ENCODE measurements around the gene ATXN2.

The ATXN2 gene

DNA sequence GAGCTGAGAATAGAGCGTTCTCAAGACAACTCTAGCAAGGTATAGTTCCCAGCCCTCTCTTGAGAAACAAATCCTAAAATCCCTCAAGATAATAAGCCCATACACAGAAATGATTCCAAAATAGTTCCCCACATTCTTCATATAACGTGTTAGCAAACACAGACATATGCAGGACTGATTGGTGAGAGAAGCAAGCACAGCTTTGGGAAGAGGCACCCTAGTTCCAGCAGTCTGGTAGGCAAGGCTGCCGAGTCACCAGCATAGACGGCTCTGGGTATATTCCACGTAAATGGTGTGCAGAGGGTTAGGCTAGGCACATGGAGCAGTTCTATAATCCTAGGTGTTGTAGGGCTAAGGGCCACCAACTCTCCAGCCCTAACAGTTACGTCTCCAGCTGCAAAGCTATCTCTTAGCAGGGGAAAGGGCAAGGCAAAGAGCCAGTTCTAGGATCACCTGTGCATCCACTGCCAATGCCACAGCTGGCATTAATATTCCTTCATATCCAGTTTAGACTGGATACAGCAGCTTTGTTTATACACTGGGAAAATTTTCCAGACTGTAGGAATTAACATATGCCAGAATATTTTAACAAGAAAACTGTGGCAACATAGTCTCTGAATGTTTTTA is 140.5 kb downstream of the ATXN2 start:
- Histone ChIP-seq H3K4me1 (ENCODE audit: control insufficient read depth, insufficient read depth, low read length) (no peaks in the 10 kb centered on the region), H3K36me3 (ENCODE audit: control insufficient read depth, insufficient read depth, low read length) (peaks cover 15% of the 10 kb centered on the region), H3K27me3 (ENCODE audit: control insufficient read depth, insufficient read depth, low read length) (no peaks in the 10 kb centered on the region), H3K9ac (ENCODE audit: low read length) (no peak overlapping the region), H3K4me3 (ENCODE audit: low read length) (no peak overlapping the region), H3K27ac (ENCODE audit: low read depth, low read length) (no peak overlapping the region)

DNA sequence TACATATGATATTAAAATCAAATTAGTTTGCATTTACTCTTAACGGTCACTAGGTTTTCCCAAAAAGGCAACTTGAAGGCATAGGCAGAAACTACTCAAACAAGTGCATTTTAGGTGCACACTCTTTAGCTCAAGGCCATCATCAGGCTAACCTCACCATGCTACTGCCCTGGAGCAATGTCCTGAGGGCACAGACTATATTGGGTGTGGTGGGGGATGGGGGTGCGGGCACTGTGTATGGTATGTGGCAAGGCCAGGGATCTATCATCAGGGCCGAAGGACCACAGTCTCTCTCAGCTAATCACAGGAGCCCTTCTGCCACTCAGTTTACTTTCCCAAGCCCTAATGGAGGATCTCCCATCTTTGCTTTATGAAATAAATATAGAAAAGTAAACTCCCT is 141.5 kb downstream of the ATXN2 start:
- Histone ChIP-seq H3K27ac (ENCODE audit: low read depth, low read length) (no peak overlapping the region), H3K9ac (ENCODE audit: low read length) (no peak overlapping the region), H3K27me3 (ENCODE audit: control insufficient read depth, insufficient read depth, low read length) (no peaks in the 10 kb centered on the region), H3K36me3 (ENCODE audit: control insufficient read depth, insufficient read depth, low read length) (peaks cover 22% of the 10 kb centered on the region), H3K4me1 (ENCODE audit: control insufficient read depth, insufficient read depth, low read length) (no peaks in the 10 kb centered on the region), H3K4me3 (ENCODE audit: low read length) (no peak overlapping the region)

DNA sequence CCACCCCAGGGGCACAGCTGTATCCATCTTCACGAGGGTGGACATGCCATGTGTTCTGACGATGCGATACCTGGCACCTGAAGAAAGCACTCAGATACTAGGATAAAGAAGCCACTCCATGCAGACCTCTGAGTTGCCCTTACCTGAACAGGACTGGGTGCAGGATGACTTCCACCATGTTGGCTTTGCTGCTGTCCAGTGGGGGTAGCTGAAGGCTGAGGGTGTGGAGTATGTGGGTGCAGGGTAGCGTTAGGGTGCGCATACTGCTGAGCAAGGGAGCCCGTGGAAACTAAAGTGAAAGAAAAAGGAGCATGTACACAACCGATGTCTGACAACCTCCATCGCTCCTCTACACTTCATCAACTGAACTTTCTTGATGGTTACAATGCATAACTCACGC is 142.0 kb downstream of the ATXN2 start:
- peaks cover 22% of the 10 kb centered on the region for H3K36me3 ChIP-seq (ENCODE audit: control insufficient read depth, insufficient read depth, low read length)
- no peak overlapping the region for H3K27ac ChIP-seq (ENCODE audit: low read depth, low read length)
- H3K27me3 ChIP-seq (ENCODE audit: control insufficient read depth, insufficient read depth, low read length) = no peaks in the 10 kb centered on the region
- H3K4me1 ChIP-seq (ENCODE audit: control insufficient read depth, insufficient read depth, low read length) = no peaks in the 10 kb centered on the region
- H3K9ac ChIP-seq (ENCODE audit: low read length) = no peak overlapping the region
- H3K4me3 ChIP-seq (ENCODE audit: low read length) = no peak overlapping the region

DNA sequence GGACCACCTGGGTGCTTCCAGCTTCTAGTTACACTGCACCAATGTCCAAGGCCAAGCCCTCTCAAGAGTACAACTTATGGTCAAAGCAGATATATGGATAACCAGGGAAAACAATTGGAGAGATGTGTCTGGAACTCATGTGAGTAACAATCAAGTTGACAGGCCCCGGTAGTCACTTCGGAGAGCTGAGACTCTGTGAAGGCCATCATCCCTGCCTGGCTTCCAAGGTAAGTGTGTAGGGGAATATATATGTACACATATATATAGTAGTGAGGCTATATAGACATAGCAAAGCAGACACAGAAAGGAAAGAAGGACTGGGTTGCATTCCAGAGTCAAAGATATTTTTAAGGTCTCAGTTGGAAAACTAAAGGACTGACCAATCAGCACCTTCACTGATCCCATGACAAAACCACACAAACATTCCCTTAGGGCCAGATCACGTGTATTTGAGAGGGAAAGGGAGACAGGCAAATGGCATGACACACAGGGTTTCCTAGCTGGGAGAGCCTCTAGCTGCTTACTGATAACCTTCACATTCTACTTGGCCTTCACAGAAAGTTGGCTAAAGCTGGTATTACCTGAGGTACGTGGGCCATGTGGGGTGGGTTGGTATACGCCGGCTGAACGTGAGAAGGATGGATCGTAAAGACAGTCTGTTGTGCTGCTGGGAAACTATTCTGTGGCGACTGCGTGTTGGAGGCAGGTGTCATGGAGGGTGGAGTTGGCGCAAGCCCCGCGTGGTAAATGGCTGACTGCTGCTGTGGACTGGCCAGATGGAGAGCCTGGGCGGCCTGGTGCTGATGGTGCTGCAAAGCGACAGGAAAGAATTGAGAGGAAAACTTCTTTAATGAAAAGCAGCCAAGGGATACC is 143.4 kb downstream of the ATXN2 start:
- no peak overlapping the region for H3K9ac ChIP-seq (ENCODE audit: low read length)
- H3K27me3 ChIP-seq (ENCODE audit: control insufficient read depth, insufficient read depth, low read length) = no peaks in the 10 kb centered on the region
- H3K4me3 ChIP-seq (ENCODE audit: low read length) = no peak overlapping the region
- no peak overlapping the region for H3K27ac ChIP-seq (ENCODE audit: low read depth, low read length)
- H3K36me3 ChIP-seq (ENCODE audit: control insufficient read depth, insufficient read depth, low read length) = peaks cover 25% of the 10 kb centered on the region
- H3K4me1 ChIP-seq (ENCODE audit: control insufficient read depth, insufficient read depth, low read length) = no peaks in the 10 kb centered on the region

DNA sequence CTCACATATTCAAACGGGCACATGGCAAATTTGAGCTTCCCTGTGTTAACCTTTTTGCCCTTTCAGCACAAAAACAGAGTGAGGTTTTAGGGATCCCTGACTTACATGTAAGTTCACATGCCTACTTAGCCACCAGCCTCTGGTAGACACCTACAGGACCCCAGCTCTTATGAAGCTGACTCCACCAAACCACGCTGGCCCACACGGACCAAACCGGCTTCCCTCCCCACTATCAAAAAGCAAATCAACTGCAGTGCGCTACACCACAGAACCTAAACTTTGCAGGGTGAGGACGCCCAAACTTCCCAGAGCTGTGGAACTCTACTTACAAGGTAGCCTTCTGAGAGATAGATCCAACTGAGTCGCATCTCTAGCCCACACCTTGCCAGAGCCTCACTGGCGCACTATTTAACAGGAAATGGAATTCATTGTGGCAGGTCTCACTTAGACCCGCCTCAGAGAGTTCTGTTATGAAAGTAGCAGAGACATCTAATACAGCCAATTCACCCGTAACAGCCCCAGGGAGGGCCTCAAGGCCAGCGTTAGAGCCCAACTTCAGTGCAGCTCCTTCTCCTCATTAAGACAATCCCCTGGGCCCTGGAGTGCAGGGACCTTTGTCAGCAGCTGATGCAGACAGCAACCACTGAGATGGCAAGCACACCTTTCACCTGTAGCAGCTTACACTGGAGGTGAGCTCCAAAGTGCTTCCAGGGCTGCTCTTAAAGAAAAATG is 144.2 kb downstream of the ATXN2 start:
- H3K4me3 ChIP-seq (ENCODE audit: low read length) = no peak overlapping the region
- no peaks in the 10 kb centered on the region for H3K4me1 ChIP-seq (ENCODE audit: control insufficient read depth, insufficient read depth, low read length)
- no peaks in the 10 kb centered on the region for H3K27me3 ChIP-seq (ENCODE audit: control insufficient read depth, insufficient read depth, low read length)
- no peak overlapping the region for H3K9ac ChIP-seq (ENCODE audit: low read length)
- H3K27ac ChIP-seq (ENCODE audit: low read depth, low read length) = no peak overlapping the region
- peaks cover 33% of the 10 kb centered on the region for H3K36me3 ChIP-seq (ENCODE audit: control insufficient read depth, insufficient read depth, low read length)

DNA sequence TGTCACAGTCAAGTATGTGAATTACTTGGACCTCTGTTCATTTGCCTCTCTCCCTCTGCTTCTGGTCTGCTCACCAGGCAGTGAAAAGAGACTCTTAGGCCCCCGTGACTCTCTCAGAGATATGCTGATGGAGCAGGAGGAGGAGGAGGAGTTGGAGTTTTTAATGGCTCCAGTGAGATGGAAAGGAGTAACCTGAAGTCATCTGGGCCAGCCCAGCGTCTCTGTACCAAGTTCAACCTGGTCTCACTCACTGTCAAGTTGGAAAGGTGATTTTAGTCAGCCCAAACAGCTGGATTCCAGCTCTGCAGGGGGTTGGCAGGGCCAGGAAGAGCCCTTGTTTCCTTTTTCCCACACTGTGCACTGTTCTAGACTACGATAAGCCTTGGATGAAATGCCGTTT is 144.8 kb downstream of the ATXN2 start:
- Histone ChIP-seq H3K36me3 (ENCODE audit: control insufficient read depth, insufficient read depth, low read length) (peaks cover 33% of the 10 kb centered on the region), H3K27ac (ENCODE audit: low read depth, low read length) (no peak overlapping the region), H3K4me3 (ENCODE audit: low read length) (no peak overlapping the region), H3K9ac (ENCODE audit: low read length) (no peak overlapping the region), H3K27me3 (ENCODE audit: control insufficient read depth, insufficient read depth, low read length) (no peaks in the 10 kb centered on the region), H3K4me1 (ENCODE audit: control insufficient read depth, insufficient read depth, low read length) (no peaks in the 10 kb centered on the region)

DNA sequence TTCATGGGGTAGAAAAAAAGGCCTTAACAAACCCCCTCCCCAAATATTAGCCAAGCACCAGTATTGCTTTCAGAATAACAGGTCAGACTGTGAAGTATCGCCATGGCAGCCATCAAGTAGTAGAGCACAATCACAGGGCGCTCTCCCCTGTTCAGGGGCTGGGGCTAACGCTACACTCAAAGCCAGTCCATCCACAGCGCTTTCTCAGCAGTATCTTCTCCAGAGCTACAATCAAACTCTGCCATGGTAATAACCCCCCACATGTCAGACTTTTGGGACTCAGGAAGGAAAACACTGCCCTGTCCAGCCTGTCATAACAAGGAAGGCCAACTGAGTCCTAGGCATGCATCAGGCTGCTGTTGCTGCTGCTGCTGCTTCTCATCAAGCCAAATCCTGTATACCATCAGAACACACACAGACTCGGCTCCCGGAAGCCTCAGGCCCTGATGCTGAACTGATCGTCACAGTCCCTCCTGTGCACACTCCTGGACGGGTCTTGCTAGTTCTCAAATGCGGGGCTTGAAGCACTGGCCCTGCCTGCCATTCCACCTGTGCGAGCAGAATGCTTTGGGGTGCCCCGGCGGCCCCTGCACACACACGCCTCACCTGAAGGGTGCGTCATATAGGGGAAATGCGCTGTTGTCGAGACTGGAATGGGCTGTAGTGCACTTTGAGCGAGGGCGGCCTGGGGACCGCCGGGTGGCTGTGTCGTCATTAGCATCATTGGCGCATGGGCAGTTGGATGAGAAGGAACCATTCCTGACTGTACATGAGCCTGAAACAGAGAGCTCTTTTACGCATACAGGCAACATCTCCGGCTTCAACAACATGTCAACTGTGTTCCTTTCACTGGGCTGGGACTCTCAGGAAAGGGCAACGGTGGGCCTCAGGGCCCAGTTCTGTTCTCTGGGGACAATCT is 145.8 kb downstream of the ATXN2 start:
- H3K27ac ChIP-seq (ENCODE audit: low read depth, low read length) = no peak overlapping the region
- no peak overlapping the region for H3K9ac ChIP-seq (ENCODE audit: low read length)
- no peaks in the 10 kb centered on the region for H3K4me1 ChIP-seq (ENCODE audit: control insufficient read depth, insufficient read depth, low read length)
- H3K4me3 ChIP-seq (ENCODE audit: low read length) = no peak overlapping the region
- H3K27me3 ChIP-seq (ENCODE audit: control insufficient read depth, insufficient read depth, low read length) = no peaks in the 10 kb centered on the region
- peaks cover 35% of the 10 kb centered on the region for H3K36me3 ChIP-seq (ENCODE audit: control insufficient read depth, insufficient read depth, low read length)

DNA sequence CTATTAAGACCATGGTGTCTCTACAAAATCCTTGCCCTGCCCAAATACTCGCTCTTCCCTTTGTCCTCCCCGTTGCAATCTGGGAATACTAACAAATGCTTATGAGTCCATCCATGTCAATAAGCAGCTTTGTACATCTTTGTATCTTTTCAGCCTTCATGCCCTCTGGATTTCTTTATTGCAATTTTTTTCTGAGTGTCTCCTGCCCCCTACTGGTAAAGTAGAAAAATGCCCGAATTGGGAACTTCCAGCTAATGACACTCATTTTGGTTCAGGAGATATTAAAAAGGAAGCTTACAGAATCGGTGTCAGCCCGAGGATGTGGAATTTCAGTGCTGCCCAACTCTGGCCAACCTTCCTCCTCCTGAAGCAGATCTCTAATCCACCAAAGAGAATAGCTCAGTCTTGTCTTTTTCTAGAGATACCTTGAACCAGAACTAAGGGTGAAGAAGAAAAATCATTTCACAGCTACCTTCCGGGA is 147.4 kb downstream of the ATXN2 start:
- H3K4me1 ChIP-seq (ENCODE audit: control insufficient read depth, insufficient read depth, low read length) = no peaks in the 10 kb centered on the region
- H3K9ac ChIP-seq (ENCODE audit: low read length) = no peak overlapping the region
- H3K27ac ChIP-seq (ENCODE audit: low read depth, low read length) = no peak overlapping the region
- H3K36me3 ChIP-seq (ENCODE audit: control insufficient read depth, insufficient read depth, low read length) = peaks cover 48% of the 10 kb centered on the region
- no peak overlapping the region for H3K4me3 ChIP-seq (ENCODE audit: low read length)
- H3K27me3 ChIP-seq (ENCODE audit: control insufficient read depth, insufficient read depth, low read length) = no peaks in the 10 kb centered on the region

DNA sequence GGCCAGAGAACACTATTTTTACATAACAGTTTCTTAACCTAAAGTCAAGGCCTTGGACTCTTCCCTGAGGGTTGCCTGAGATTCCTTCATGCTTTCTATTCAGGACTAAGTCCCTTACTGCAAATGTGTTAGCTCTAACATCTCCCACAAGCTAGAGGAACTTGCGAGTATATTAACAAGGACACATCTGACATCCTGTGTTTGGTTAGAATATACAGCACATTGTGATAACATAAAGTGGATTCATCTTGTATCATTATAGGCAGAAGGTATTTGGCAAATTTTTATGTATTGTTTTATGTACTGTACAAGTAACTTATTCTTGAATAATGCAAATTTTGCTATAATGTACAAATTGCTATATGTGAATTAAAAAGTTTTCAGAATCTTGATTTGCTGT is 147.9 kb downstream of the ATXN2 start:
- H3K27me3 ChIP-seq (ENCODE audit: control insufficient read depth, insufficient read depth, low read length) = no peaks in the 10 kb centered on the region
- no peak overlapping the region for H3K4me3 ChIP-seq (ENCODE audit: low read length)
- peaks cover 4% of the 10 kb centered on the region for H3K4me1 ChIP-seq (ENCODE audit: control insufficient read depth, insufficient read depth, low read length)
- no peak overlapping the region for H3K9ac ChIP-seq (ENCODE audit: low read length)
- H3K36me3 ChIP-seq (ENCODE audit: control insufficient read depth, insufficient read depth, low read length) = peaks cover 51% of the 10 kb centered on the region
- no peak overlapping the region for H3K27ac ChIP-seq (ENCODE audit: low read depth, low read length)

DNA sequence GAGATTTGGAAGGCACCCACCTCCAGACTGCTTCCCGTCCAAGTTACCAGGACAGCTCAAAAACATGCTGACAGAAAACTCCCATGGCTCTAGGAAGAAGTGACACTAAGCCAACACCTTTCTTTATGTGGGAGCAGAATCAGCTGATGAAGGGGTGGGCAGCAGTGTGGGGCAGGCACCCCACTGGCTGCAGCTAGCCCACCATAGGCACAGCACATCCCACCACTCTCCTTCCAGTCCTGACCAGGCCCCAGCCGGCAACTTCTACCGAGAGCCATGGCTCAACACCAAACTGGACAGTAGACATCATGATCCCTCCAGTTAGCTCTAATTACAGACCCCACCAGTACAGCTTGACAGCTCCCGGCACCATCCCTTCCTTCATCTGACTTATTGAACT is 148.4 kb downstream of the ATXN2 start:
- Histone ChIP-seq H3K27me3 (ENCODE audit: control insufficient read depth, insufficient read depth, low read length) (no peaks in the 10 kb centered on the region), H3K27ac (ENCODE audit: low read depth, low read length) (no peak overlapping the region), H3K36me3 (ENCODE audit: control insufficient read depth, insufficient read depth, low read length) (peaks cover 49% of the 10 kb centered on the region), H3K9ac (ENCODE audit: low read length) (no peak overlapping the region), H3K4me3 (ENCODE audit: low read length) (no peak overlapping the region), H3K4me1 (ENCODE audit: control insufficient read depth, insufficient read depth, low read length) (peaks cover 9% of the 10 kb centered on the region)

DNA sequence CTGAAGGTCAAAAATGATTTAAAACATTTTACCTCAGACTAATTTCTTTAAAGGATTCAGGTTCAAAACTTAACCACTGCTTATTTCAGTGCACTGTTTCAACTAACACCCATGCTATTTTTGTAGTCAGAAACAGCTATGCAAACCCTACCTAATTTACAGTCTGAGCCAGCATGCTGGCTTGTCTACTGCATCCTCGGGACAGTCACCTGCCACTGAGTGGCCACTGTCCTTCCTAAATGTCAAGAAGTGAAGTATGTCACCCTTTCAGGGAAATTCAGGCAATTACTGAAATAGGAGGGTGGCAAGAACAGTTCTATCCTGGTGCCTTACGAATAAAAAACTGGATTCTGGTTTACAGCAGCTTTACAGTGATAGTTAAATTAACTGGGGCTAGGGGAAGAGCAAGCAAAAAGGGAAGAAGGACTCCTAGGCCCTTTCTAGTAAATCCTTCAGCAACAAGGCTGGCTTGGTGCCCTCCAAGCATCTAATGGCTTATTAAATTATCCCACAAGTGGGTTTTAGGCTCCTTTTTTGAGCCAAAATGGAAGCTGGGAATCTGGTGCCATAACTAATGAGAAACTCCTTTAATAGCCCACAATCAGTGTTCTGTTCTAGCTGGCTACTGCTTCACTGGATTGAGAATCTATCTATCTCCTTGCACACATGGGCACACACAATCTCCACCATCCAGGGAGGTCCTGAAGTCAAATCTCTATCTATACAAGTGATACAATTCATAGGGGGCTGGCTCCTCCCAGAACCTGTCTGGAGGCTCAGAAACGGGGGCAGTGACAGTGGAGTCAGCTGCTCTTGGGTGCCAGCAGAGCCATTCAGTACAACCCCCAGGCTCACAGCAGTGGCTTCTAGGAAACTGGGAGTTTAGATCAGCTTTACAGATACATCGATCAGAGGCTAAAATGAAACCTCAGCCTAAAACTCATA is 150.0 kb downstream of the ATXN2 start:
- H3K4me3 ChIP-seq (ENCODE audit: low read length) = no peak overlapping the region
- H3K27ac ChIP-seq (ENCODE audit: low read depth, low read length) = no peak overlapping the region
- H3K36me3 ChIP-seq (ENCODE audit: control insufficient read depth, insufficient read depth, low read length) = peaks cover 44% of the 10 kb centered on the region
- H3K4me1 ChIP-seq (ENCODE audit: control insufficient read depth, insufficient read depth, low read length) = peaks cover 21% of the 10 kb centered on the region
- no peak overlapping the region for H3K9ac ChIP-seq (ENCODE audit: low read length)
- no peaks in the 10 kb centered on the region for H3K27me3 ChIP-seq (ENCODE audit: control insufficient read depth, insufficient read depth, low read length)

All from rectal smooth muscle tissue (tissue), 1 donor.